Panc1 (cell line): ENCODE results near the gene CRYBG3. TPM values are rescaled to one million over a fixed set of nuclear protein-coding genes. Genes with fewer than 3 reads are reported as not detected.

Source experiments
- ATAC-seq: fragments of 200-7000 bp; cut with Tn5 transposase; 2 replicates; pipeline ENCODE4 v1.9.1; 2020; ENCODE audit warnings: mild to moderate bottlenecking, moderate library complexity
- BruUV-seq: library from RNA; stranded (reverse); fragments of 400-500 nt; replicated peaks from 2 replicates; lab custom pipeline; 2021; lab: Mats Ljungman, UMichigan
- CTCF ChIA-PET: fragments of 300-600 bp; sonication (Branson Sonifier 250); formaldehyde crosslinking; loops from one replicate; lab custom pipeline; 2022; ENCODE audit warnings: antibody characterized with exemption; lab: Charles Lee
- POLR2A ChIA-PET: fragments of 300-600 bp; sonication (Branson Sonifier 250); formaldehyde crosslinking; loops from one replicate; lab custom pipeline; 2022; ENCODE audit warnings: antibody characterized with exemption; lab: Charles Lee
- DNase-seq: peaks from one replicate; pipeline ENCODE4 v3.0.0-alpha.2; 2010; ENCODE audit warnings: low read depth, low spot score
- H3K27ac ChIP-seq: 2 replicates; pipeline ENCODE4 v1.5.1; 2011; ENCODE audit warnings: mild to moderate bottlenecking, low read length, inconsistent platforms
- H3K27me3 ChIP-seq: fragments of 200-500 bp; sonication (Bioruptor generic); 2 replicates; pipeline ENCODE4 v1.6.0; 2014; ENCODE audit warnings: low read length, inconsistent platforms; ENCODE audit not compliant: control insufficient read depth, insufficient read depth
- H3K36me3 ChIP-seq: fragments of 200-500 bp; sonication (Bioruptor generic); 2 replicates; pipeline ENCODE4 v1.5.1; 2014; ENCODE audit warnings: inconsistent platforms, mild to moderate bottlenecking, low read length, moderate library complexity; ENCODE audit not compliant: control insufficient read depth, insufficient read depth
- H3K4me1 ChIP-seq: 2 replicates; pipeline ENCODE4 v1.5.1; 2011; ENCODE audit warnings: inconsistent platforms, mild to moderate bottlenecking, low read length, moderate library complexity; ENCODE audit not compliant: control insufficient read depth, insufficient read depth
- H3K4me3 ChIP-seq, 2 experiments: 2 replicates each; pipeline ENCODE4 v1.5.1; 2011 to 2012; ENCODE audit warnings: low read depth in 2 of 2, low read length in 2 of 2, mild to moderate bottlenecking in 2 of 2, inconsistent platforms in 1 of 2, moderate library complexity in 1 of 2
- H3K9me3 ChIP-seq: fragments of 200-500 bp; sonication (Bioruptor generic); 2 replicates; pipeline ENCODE4 v1.5.1; 2014; ENCODE audit warnings: low read depth, mild to moderate bottlenecking, inconsistent platforms, low read length, moderate library complexity; ENCODE audit not compliant: control insufficient read depth, insufficient read depth
- POLR2AphosphoS5 ChIP-seq: IDR thresholded peaks from 2 replicates; pipeline ENCODE4 v1.6.1; 2012; ENCODE audit warnings: mild to moderate bottlenecking, low read depth, low read length, moderate library complexity
- SIN3A ChIP-seq: IDR thresholded peaks from 2 replicates; pipeline ENCODE4 v1.6.1; 2012; ENCODE audit warnings: low read depth, mild to moderate bottlenecking, low read length, moderate library complexity, borderline replicate concordance; ENCODE audit not compliant: insufficient read depth
- TCF7L2 ChIP-seq: IDR thresholded peaks from 2 replicates; pipeline ENCODE4 v1.6.1; 2011; ENCODE audit warnings: mild to moderate bottlenecking, low read depth, low read length, inconsistent platforms
- in situ Hi-C: cut with HindIII; loops from 2 replicates; pipeline ENCODE4 v1.10.0; 2016; ENCODE audit warnings: low sequenced_read_pairs, low pct_unique_long_range_greater_than_20kb
- intact Hi-C: fragments of 100-400 bp; cut with micrococcal nuclease; formaldehyde crosslinking; loops from one replicate; pipeline ENCODE4 v1.10.0; 2022; ENCODE audit not compliant: unreplicated experiment
- total RNA-seq: library from RNA; stranded (reverse); gene quantifications from one replicate; pipeline ENCODE4 v1.2.1, GENCODE V29; 2021; ENCODE audit not compliant: unreplicated experiment
- TF ChIP-seq, protein P1 (sequence below): fragments of 450-650 bp; IDR thresholded peaks from 2 replicates; pipeline ENCODE4 v1.5.1; 2017; ENCODE audit warnings: mild to moderate bottlenecking
- TF ChIP-seq, protein P2 (sequence below), 2 experiments: IDR thresholded peaks; 2 replicates each; pipeline ENCODE4 v1.6.1; 2011 to 2012; ENCODE audit warnings: low read depth in 2 of 2, control low read depth in 1 of 2, low read length in 1 of 2, mild to moderate bottlenecking in 1 of 2, moderate library complexity in 1 of 2; ENCODE audit not compliant: insufficient read depth in 1 of 2

The CRYBG3 gene
- total RNA-seq, 1 experiment from 2014 or later: 24.6 TPM

DNA sequence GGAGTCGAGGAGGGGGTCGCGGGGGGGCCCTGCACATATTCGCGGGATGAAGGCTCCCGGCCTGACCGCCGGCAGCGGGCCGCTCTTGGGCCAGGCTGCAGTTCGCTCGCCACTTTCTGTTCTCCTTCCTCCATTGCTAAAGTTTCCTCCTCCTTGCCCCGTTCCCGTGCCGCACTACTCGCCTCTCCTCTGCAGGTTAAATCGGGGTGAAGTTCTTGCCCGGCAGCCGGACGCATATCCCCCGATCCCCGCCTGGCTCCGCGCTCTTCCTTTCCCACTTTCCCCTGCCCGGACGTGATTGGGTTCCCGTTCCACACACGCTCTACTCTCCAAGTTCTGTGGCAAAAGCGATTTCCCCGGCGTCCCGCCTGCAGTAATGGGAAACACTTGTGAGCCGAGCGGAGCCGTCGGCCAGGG is 556 bp downstream of the CRYBG3 start:
- no peaks in the 10 kb centered on the region; the same call in 1 of the 2 replicates for H3K36me3 ChIP-seq
- peaks cover 25% of the 10 kb centered on the region for H3K4me1 ChIP-seq
- peaks cover 20% of the 10 kb centered on the region for H3K27me3 ChIP-seq
- H3K4me3 ChIP-seq: peak overlapping the region; percentile 88 to 93
- DNase-seq (no peak), ATAC-seq (peak; percentile 61)
- in situ Hi-C loops: no loop called here
- ChIA-PET POLR2A (interaction anchor here (0.6 kb wide), 1 partner anchor 47 kb away, joined by 3 read pairs; no protein-coding TSS in a partner anchor), CTCF (no interaction called here)
- H3K27ac ChIP-seq: peak overlapping the region; percentile 89
- BruUV-seq: no TSS peak
- TF ChIP-seq, protein P1, sequence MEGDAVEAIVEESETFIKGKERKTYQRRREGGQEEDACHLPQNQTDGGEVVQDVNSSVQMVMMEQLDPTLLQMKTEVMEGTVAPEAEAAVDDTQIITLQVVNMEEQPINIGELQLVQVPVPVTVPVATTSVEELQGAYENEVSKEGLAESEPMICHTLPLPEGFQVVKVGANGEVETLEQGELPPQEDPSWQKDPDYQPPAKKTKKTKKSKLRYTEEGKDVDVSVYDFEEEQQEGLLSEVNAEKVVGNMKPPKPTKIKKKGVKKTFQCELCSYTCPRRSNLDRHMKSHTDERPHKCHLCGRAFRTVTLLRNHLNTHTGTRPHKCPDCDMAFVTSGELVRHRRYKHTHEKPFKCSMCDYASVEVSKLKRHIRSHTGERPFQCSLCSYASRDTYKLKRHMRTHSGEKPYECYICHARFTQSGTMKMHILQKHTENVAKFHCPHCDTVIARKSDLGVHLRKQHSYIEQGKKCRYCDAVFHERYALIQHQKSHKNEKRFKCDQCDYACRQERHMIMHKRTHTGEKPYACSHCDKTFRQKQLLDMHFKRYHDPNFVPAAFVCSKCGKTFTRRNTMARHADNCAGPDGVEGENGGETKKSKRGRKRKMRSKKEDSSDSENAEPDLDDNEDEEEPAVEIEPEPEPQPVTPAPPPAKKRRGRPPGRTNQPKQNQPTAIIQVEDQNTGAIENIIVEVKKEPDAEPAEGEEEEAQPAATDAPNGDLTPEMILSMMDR: peak; percentile 21; the same call in 1 of the 2 replicates
- TF ChIP-seq TCF7L2 (no peak), POLR2AphosphoS5 (no peak), SIN3A (peak; percentile 23; the same call in 1 of the 2 replicates)
- H3K9me3 ChIP-seq: no peaks in the 10 kb centered on the region
- intact Hi-C loops: loop anchor here (10.0 kb wide), 1 partner anchor 92 kb away; no protein-coding TSS in a partner anchor

DNA sequence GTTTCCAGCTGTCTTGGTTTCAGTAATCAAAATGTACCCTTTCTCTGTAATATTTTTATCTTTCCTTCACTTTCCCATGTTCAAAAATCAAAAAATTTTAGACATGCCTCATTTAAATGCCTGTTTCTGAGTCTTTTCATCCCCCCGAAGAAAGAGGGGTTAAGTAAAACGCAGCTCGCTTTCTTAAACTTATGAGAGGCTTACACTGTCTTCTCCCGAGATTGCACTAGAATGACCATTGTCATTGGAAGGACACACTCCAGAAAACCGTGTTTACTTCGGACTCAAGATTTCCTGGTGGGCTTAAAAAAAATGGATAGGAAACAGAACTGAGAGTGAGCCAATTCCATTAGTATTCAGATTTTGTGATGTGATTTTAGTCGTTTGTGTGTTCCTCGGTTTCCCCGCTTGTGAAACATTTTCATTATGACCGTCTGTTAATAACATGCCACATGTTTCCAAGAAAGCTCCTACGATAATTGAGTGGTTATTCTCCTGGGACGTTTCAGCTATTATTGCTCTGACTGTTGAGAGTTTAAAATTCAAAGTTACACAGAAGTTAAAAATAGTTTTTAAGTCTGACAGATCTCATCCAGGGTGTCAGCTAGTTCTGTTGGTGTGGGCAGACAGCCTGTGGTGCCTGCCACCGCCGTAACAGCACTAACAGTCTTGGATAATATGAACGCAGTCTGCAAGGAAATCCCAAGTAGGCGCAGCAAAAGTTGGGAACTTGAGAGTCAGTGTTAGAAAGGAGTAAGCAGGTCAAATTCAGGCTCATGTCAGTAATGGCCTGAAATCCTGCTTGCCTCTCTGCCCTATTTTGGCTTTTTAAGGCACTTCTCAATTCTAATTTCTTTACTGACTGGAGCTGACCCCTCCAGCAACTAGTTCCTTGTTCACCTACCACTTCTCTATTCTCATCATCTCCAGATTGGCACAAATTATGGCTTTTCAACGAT is 1.5 kb downstream of the CRYBG3 start:
- CTCF ChIA-PET: no interaction called here
- TF ChIP-seq POLR2AphosphoS5: no peak
- TF ChIP-seq, protein P2, sequence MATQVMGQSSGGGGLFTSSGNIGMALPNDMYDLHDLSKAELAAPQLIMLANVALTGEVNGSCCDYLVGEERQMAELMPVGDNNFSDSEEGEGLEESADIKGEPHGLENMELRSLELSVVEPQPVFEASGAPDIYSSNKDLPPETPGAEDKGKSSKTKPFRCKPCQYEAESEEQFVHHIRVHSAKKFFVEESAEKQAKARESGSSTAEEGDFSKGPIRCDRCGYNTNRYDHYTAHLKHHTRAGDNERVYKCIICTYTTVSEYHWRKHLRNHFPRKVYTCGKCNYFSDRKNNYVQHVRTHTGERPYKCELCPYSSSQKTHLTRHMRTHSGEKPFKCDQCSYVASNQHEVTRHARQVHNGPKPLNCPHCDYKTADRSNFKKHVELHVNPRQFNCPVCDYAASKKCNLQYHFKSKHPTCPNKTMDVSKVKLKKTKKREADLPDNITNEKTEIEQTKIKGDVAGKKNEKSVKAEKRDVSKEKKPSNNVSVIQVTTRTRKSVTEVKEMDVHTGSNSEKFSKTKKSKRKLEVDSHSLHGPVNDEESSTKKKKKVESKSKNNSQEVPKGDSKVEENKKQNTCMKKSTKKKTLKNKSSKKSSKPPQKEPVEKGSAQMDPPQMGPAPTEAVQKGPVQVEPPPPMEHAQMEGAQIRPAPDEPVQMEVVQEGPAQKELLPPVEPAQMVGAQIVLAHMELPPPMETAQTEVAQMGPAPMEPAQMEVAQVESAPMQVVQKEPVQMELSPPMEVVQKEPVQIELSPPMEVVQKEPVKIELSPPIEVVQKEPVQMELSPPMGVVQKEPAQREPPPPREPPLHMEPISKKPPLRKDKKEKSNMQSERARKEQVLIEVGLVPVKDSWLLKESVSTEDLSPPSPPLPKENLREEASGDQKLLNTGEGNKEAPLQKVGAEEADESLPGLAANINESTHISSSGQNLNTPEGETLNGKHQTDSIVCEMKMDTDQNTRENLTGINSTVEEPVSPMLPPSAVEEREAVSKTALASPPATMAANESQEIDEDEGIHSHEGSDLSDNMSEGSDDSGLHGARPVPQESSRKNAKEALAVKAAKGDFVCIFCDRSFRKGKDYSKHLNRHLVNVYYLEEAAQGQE (IDR thresholded peaks at IDR 0.05; ENCODE audit: insufficient read depth in 1 of 2, low read depth in 2 of 2, low read length in 1 of 2): no peak
- no peak for TF ChIP-seq SIN3A
- TF ChIP-seq, protein P1: no peak
- TF ChIP-seq TCF7L2: no peak
- H3K4me3 ChIP-seq: peak overlapping the region; percentile 88 to 93
- DNase-seq (no peak), ATAC-seq (no peak)
- in situ Hi-C loops (no loop called here), intact Hi-C loops (loop anchor here (10.0 kb wide), 1 partner anchor 91 kb away; no protein-coding TSS in a partner anchor)
- BruUV-seq: TSS peak; percentile 54
- H3K27me3 ChIP-seq: peaks cover 19% of the 10 kb centered on the region
- POLR2A ChIA-PET: interaction anchor here (0.6 kb wide), 1 partner anchor 106 kb away, joined by 3 read pairs; no protein-coding TSS in a partner anchor
- no peaks in the 10 kb centered on the region for H3K9me3 ChIP-seq
- H3K27ac ChIP-seq: peak overlapping the region; percentile 89
- no peaks in the 10 kb centered on the region; the same call in 1 of the 2 replicates for H3K36me3 ChIP-seq
- H3K4me1 ChIP-seq: peaks cover 32% of the 10 kb centered on the region
